NCI-H146 (cell line): ENCODE results near the gene SCIMP.
"Not testable (repeated sequence)": the region's sequence is repeated elsewhere in the genome, so short reads cannot be mapped to it uniquely, and the experiment has no call there.

ENCODE experiments used
- DNase-seq: peaks from one replicate; lab custom pipeline; 2025; lab: John Stamatoyannopoulos, UW

SCIMP gene

DNA sequence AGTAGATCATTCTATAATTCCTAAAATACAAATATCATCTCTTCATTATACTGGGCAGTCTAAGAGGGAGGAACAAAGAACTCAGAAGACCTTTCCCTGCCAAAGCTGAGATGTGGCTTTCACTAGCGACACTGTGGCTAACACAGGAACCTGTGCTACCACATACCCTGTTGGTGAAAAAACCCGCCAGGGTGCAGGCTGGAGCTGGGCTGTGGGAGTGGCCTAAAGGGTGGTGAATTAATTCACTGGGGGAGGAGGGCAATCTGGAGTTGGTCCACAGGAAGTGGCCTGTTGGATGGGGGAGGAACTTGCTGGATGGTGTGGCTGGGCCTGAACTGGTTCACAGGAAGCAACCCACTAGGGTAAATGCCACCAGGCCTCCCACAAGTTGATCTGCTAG lies 50.4 kb downstream of the SCIMP start:
- no peak for DNase-seq

DNA sequence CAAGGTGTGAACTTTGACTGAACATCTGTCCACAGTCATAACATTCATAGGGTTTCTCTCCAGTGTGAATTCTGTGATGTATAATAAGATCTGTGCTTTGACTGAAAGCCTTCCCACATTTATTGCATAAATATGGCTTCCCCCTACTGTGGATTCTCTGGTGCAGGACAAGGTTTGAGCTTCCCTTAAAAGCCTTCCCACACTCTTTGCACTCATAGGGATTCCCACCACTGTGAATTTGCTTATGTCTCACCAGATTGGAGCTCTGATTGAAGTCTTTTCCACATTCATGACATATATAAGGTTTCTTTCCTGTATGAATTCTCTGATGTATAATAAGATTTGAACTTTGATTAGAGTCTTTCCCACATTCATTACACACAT lies 51.3 kb downstream of the SCIMP start:
- no peak for DNase-seq

- no peak for DNase-seq
Measured at GRCh38 chr17:5182597-5183409, 51.9 kb downstream of the SCIMP start.

DNA sequence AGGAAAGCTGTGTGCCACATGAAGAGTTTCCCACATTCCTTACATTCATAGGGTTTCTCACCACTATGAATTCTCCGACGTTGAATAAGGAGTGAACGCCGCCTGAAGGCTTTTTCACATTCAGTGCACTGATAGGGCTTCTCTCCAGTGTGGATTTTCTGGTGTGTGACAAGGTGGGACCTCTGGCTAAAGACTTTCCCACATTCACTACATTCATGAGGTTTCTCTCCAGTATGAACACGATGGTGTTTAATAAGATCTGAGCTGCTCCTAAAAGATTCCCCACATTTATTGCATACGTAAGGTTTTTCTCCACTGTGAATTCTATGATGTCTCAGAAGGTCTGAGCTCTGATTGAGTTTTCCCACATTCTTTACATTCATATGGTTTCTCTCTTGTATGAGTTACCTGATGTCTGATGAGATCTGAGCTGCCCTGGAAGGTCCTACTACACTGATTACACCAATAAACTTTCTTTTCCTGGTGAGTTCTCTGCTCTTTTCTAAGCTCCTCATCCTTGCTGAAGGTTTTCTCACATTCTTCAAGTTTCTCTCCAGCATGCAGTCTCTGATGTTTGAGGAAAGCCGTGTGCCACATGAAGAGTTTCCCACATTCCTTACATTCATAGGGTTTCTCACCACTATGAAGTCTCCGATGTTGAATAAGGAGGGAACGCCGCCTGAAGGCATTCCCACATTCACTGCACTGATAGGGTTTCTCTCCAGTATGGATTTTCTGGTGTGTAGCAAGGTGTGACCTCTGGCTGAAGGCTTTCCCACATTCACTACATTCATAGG lies 53.0 kb downstream of the SCIMP start:
- DNase-seq, result no peak

DNA sequence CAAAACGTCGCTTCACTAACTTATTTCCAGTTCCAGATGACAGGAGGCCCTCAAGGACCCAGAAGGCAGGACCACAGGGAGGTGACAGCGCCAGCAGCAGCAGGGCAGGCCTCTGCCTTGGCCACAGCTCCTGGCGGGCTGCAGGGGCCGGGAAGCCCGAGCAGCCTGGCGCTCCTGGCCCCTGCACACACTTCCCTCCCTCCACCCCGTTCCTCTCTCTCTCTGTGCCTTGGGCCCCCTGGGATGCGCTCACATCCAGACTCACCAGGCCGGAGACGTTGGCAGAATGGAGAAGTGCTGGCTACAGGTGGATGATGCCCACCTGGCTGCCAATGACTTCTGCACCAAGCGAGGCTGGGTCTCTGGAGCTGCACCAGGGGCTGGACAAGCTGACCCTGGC lies 55.7 kb downstream of the SCIMP start:
- no peak for DNase-seq

GRCh38 chr17:5175027-5175426 lies 59.6 kb downstream of the SCIMP start:
- not testable (repeated sequence) for DNase-seq

GRCh38 chr17:5165791-5166564 lies 68.7 kb downstream of the SCIMP start:
- not testable (repeated sequence) for DNase-seq

DNA sequence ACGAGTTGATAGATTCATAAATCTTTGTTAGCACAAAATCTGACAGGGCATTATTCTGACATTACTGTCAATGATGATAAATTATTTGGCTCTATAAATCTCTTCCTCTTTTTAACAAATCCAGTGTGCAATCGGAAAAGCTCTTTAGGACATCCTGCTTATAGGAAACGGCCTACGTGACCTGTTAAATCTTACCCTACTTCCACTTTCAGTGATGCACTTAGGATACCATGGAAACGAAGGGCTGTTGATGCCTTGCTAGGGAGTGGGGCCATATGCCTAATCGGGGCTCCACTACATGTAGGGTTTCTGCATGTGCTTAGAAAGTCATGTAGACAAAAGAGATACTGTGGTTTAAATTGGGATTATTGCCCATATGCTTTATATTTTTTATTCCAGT lies 70.2 kb downstream of the SCIMP start:
- no peak for DNase-seq

- not testable (repeated sequence) for DNase-seq
Measured at GRCh38 chr17:5161793-5162192, 72.9 kb downstream of the SCIMP start.

DNA sequence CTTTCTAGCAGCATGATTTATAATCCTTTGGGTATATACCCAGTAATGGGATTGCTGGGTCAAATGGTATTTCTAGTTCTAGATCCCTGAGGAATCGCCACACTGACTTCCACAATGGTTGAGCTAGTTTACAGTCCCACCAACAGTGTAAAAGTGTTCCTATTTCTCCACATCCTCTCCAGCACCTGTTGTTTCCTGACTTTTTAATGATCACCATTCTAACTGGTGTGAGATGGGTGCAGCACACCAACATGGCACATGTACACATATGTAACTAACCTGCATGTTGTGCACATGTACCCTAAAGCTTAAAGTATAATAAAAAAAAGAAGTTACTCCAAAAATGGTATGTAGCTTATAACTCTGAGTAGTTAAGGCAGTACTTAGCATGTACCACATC lies 74.0 kb downstream of the SCIMP start:
- DNase-seq, result not testable (repeated sequence)
